Measurements from ENCODE around the gene UCK1.

GRCh38 chr9:131574730-131575640, 43.9 kb upstream of the UCK1 start:
- TF ChIP-seq MAZ (IDR thresholded peaks at IDR 0.05; ENCODE audit: borderline replicate concordance, low read depth, low read length) (no peak), CTCF (conservative IDR thresholded peaks at IDR 0.05; ENCODE audit: low read depth, low read length) (no peak), POLR2A (IDR thresholded peaks at IDR 0.05; ENCODE audit: low read depth, low read length) (no peak), RFX5 (IDR thresholded peaks at IDR 0.05; ENCODE audit: low read depth, low read length) (no peak), BHLHE40 (IDR thresholded peaks at IDR 0.05; ENCODE audit: low read depth, low read length) (no peak), ELK1 (IDR thresholded peaks at IDR 0.05; ENCODE audit: borderline replicate concordance, low read depth, low read length) (no peak), CEBPB (IDR thresholded peaks at IDR 0.05; ENCODE audit: low read depth, low read length) (no peak), CHD1 (IDR thresholded peaks at IDR 0.05; ENCODE audit: low read depth, low read length) (no peak), RCOR1 (IDR thresholded peaks at IDR 0.05; ENCODE audit: insufficient replicate concordance, low read length) (no peak)
